Measurements from ENCODE around the gene BCL2L12. TPM values are rescaled to one million over a fixed set of nuclear protein-coding genes. Genes with fewer than 3 reads are reported as not detected.

Gene BCL2L12
- total RNA-seq, 1 donor from 2014 or later = 31.5 TPM

DNA sequence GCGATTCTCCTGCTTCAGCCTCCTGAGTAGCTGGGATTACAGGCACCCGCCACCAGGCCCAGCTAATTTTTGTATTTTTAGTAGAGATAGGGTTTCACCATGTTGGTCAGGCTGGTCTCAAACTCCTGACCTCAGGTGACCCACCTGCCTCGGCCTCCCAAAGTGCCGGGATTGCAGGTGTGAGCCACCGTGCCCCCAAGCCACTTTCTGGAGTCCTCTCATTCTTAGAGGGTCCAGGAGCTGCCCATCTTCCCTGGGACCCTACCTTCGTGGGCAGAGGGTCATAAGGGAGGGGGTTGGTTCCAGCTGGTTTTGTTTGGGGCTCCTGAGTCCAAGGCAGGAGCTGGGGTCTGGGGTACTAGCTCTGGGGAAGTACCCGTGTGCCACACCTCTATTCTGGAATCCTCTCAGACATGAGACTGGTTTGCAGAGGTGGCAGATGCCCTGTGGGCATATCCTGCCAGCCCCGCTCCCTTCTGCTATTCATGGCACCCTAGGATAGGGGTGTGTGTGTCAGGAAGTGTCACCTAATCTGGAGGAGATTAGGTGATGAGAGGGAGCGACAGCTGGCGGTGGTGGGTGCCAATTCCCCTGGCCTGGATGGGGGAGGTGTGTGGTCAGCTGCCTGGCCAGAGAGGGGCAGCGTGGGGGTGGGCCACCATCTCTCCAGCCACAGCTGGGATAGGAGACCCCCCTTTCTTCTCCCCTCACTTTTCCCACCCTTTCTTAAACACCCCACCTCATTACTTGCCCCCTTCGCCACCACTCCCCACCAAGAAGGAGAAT is 13.4 kb downstream of the BCL2L12 start:
- FAIRE-seq (no peak), DNase-seq (ENCODE audit: low read depth) (no peak)
- TF ChIP-seq CTCF (IDR thresholded peaks at IDR 0.05; ENCODE audit: insufficient read depth, low read depth, low read length) (no peak), EZH2 (IDR thresholded peaks at IDR 0.05; ENCODE audit: insufficient read depth, low read length) (no peak)
- Histone ChIP-seq H3K9me3 (ENCODE audit: insufficient read depth, low read depth, low read length) (no peaks in the 10 kb centered on the region), H4K20me1 (ENCODE audit: insufficient read depth, low read length) (peaks cover 59% of the 10 kb centered on the region), H3K4me1 (ENCODE audit: insufficient read depth, low read length) (peaks cover 18% of the 10 kb centered on the region), H3K79me2 (ENCODE audit: insufficient read depth, low read length) (peaks cover 57% of the 10 kb centered on the region), H3K36me3 (ENCODE audit: insufficient read depth, low read length) (peaks cover 10% of the 10 kb centered on the region), H3K9ac (ENCODE audit: low read length) (no peak overlapping the region), H3K27me3 (ENCODE audit: insufficient read depth, low read length) (no peaks in the 10 kb centered on the region), H3K27ac (ENCODE audit: low read depth, low read length) (no peak overlapping the region), H2AFZ (ENCODE audit: low read depth, low read length) (no peak overlapping the region), H3K4me3 (ENCODE audit: insufficient read depth, low read depth, low read length) (no peak overlapping the region), H3K4me2 (ENCODE audit: low read length) (peak overlapping the region; percentile 93)
- Mint-ChIP-seq H3K4me1 (ENCODE audit: low read depth, unreplicated experiment) (peaks cover 6% of the 10 kb centered on the region), H3K27me3 (ENCODE audit: low read depth, unreplicated experiment) (no peaks in the 10 kb centered on the region), H3K36me3 (ENCODE audit: low read depth, unreplicated experiment) (peaks cover 9% of the 10 kb centered on the region), H3K27ac (ENCODE audit: unreplicated experiment) (no peak overlapping the region), H3K4me3 (ENCODE audit: unreplicated experiment) (peak overlapping the region; percentile 88), H3K9me3 (ENCODE audit: unreplicated experiment) (no peaks in the 10 kb centered on the region)

- Histone ChIP-seq H3K27ac (ENCODE audit: low read depth, low read length) (no peak overlapping the region), H3K9me3 (ENCODE audit: insufficient read depth, low read depth, low read length) (no peaks in the 10 kb centered on the region), H2AFZ (ENCODE audit: low read depth, low read length) (no peak overlapping the region), H3K27me3 (ENCODE audit: insufficient read depth, low read length) (no peaks in the 10 kb centered on the region), H3K36me3 (ENCODE audit: insufficient read depth, low read length) (peaks cover 10% of the 10 kb centered on the region), H3K4me3 (ENCODE audit: insufficient read depth, low read depth, low read length) (no peak overlapping the region), H4K20me1 (ENCODE audit: insufficient read depth, low read length) (peaks cover 64% of the 10 kb centered on the region), H3K9ac (ENCODE audit: low read length) (peak overlapping the region; percentile 61), H3K79me2 (ENCODE audit: insufficient read depth, low read length) (peaks cover 57% of the 10 kb centered on the region), H3K4me2 (ENCODE audit: low read length) (peak overlapping the region; percentile 93), H3K4me1 (ENCODE audit: insufficient read depth, low read length) (peaks cover 18% of the 10 kb centered on the region)
- Mint-ChIP-seq H3K4me1 (ENCODE audit: low read depth, unreplicated experiment) (peaks cover 6% of the 10 kb centered on the region), H3K27ac (ENCODE audit: unreplicated experiment) (peak overlapping the region; percentile 86), H3K27me3 (ENCODE audit: low read depth, unreplicated experiment) (no peaks in the 10 kb centered on the region), H3K36me3 (ENCODE audit: low read depth, unreplicated experiment) (peaks cover 9% of the 10 kb centered on the region), H3K4me3 (ENCODE audit: unreplicated experiment) (peak overlapping the region; percentile 75), H3K9me3 (ENCODE audit: unreplicated experiment) (no peaks in the 10 kb centered on the region)
- DNase-seq (ENCODE audit: low read depth) = no peak
- TF ChIP-seq EZH2 (IDR thresholded peaks at IDR 0.05; ENCODE audit: insufficient read depth, low read length) = no peak
- FAIRE-seq = no peak
Observed at GRCh38 chr19:49679771-49680413, 14.2 kb downstream of the BCL2L12 start.

DNA sequence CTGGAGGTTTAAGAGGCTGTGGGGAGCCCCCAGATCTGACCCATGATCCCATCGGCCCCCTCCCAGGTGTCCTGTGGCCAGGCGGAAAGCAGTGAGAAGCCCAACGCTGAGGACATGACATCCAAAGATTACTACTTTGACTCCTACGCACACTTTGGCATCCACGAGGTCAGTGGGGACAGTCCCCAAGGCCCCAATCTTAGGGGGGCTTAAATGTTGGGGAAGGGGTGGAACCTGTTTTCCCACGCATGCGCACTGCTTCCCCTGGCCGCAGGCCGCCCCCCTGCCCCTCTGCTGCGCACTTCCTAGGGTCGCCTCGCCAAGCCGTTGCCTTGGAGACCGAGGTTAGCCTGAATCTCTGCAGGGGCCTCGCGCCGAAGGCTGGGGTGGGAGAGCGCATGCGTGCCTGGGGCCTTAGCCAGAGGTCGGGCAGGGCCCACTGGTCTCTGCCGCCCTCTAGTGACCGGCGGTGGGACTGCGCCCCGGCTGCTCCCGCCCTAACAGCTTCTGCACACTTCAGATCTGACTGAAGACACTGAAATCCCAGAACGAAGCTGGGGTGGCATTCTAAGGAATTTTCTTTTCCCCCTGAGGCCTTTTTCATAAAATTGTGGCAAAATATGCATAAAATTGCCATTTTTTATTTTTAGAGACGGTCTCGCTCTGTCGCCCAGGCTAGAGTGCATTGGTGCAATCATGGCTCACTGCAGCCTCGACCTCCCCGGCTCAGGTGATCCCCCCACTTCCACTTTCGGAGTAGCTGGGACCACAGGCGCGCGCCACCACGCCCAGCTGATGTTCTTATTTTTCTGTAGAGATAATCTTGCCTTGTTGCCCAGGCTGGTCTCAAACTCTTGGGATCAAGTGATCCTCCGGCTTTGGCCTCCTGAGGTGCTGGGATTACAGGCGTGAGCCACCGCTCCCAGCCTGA is 15.0 kb downstream of the BCL2L12 start:
- peaks cover 13% of the 10 kb centered on the region for H3K36me3 Mint-ChIP-seq (ENCODE audit: low read depth, unreplicated experiment)
- Histone ChIP-seq H3K4me1 (ENCODE audit: insufficient read depth, low read length) (peaks cover 18% of the 10 kb centered on the region), H3K9ac (ENCODE audit: low read length) (peak overlapping the region; percentile 61), H3K4me2 (ENCODE audit: low read length) (peak overlapping the region; percentile 93), H4K20me1 (ENCODE audit: insufficient read depth, low read length) (peaks cover 72% of the 10 kb centered on the region), H3K79me2 (ENCODE audit: insufficient read depth, low read length) (peaks cover 60% of the 10 kb centered on the region), H3K27me3 (ENCODE audit: insufficient read depth, low read length) (no peaks in the 10 kb centered on the region), H3K27ac (ENCODE audit: low read depth, low read length) (peak overlapping the region; percentile 44), H3K4me3 (ENCODE audit: insufficient read depth, low read depth, low read length) (peak overlapping the region; percentile 20), H3K9me3 (ENCODE audit: insufficient read depth, low read depth, low read length) (no peaks in the 10 kb centered on the region), H3K36me3 (ENCODE audit: insufficient read depth, low read length) (peaks cover 13% of the 10 kb centered on the region), H2AFZ (ENCODE audit: low read depth, low read length) (no peak overlapping the region)
- H3K4me1 Mint-ChIP-seq (ENCODE audit: low read depth, unreplicated experiment) = peaks cover 6% of the 10 kb centered on the region
- H3K4me3 Mint-ChIP-seq (ENCODE audit: unreplicated experiment) = peak overlapping the region; percentile 73
- no peaks in the 10 kb centered on the region for H3K27me3 Mint-ChIP-seq (ENCODE audit: low read depth, unreplicated experiment)
- H3K27ac Mint-ChIP-seq (ENCODE audit: unreplicated experiment) = peak overlapping the region; percentile 44
- DNase-seq (ENCODE audit: low read depth) (peak; percentile 27), FAIRE-seq (no peak)
- no peaks in the 10 kb centered on the region for H3K9me3 Mint-ChIP-seq (ENCODE audit: unreplicated experiment)
- TF ChIP-seq CTCF (IDR thresholded peaks at IDR 0.05; ENCODE audit: insufficient read depth, low read depth, low read length) (peak; percentile 87), EZH2 (IDR thresholded peaks at IDR 0.05; ENCODE audit: insufficient read depth, low read length) (no peak)
